K562 (cell line): ENCODE data around the gene ISCA1. TPM values are rescaled to one million over a fixed set of nuclear protein-coding genes. Genes with fewer than 3 reads are reported as not detected.

Source experiments
- CREM ChIP-seq: IDR thresholded peaks from 2 replicates; pipeline ENCODE4 v1.6.1; 2014; ENCODE audit warnings: antibody characterized with exemption, low read depth
- FOXK2 ChIP-seq, 2 experiments: fragments of 450-650 bp; IDR thresholded peaks in 1 of 2; conservative IDR thresholded peaks in 1 of 2; 2 replicates each; pipeline ENCODE4 v1.6.1; 2016; ENCODE audit warnings: low read depth in 2 of 2, mild to moderate bottlenecking in 1 of 2
- FOXM1 ChIP-seq, 2 experiments: fragments of 450-650 bp in 1 of 2; sonication (generic) in 1 of 2; formaldehyde crosslinking in 1 of 2; IDR thresholded peaks; 2 replicates each; pipeline versions ENCODE4 v1.6.1 to v1.9.0; 2017 to 2022; ENCODE audit warnings: low read depth in 2 of 2, mild to moderate bottlenecking in 2 of 2, missing genetic modification reagents in 1 of 2, moderate library complexity in 1 of 2
- GATA2 ChIP-seq: sonication (generic); formaldehyde crosslinking; IDR thresholded peaks from 2 replicates; pipeline ENCODE4 v1.4.0; 2020; ENCODE audit warnings: mild to moderate bottlenecking, missing genetic modification reagents
- IRF9 ChIP-seq: fragments of 450-650 bp; IDR thresholded peaks from 2 replicates; pipeline ENCODE4 v1.6.1; 2016; ENCODE audit warnings: missing biosample characterization, missing genetic modification characterization
- KAT8 ChIP-seq: fragments of 450-650 bp; IDR thresholded peaks from 2 replicates; pipeline ENCODE4 v1.6.1; 2016; ENCODE audit warnings: low read depth, mild to moderate bottlenecking
- NR2C1 ChIP-seq, 2 experiments: fragments of 450-650 bp; IDR thresholded peaks; 2 replicates each; pipeline ENCODE4 v1.6.1; 2017; ENCODE audit warnings: mild to moderate bottlenecking in 2 of 2, antibody characterized with exemption in 1 of 2, inconsistent platforms in 1 of 2, missing compliant biosample characterization in 1 of 2, missing genetic modification characterization in 1 of 2
- PHF20 ChIP-seq: fragments of 450-650 bp; IDR thresholded peaks from 2 replicates; pipeline ENCODE4 v1.6.1; 2018; ENCODE audit not compliant: partially characterized antibody
- POLR2AphosphoS2 ChIP-seq: IDR thresholded peaks from 2 replicates; pipeline ENCODE4 v1.6.1; 2012; ENCODE audit warnings: low read length, improper control_type of control experiment
- RAD51 ChIP-seq: fragments of 450-650 bp; IDR thresholded peaks from 2 replicates; pipeline ENCODE4 v1.7.1; 2016; ENCODE audit warnings: low read depth, mild to moderate bottlenecking, borderline replicate concordance
- SP1 ChIP-seq: sonication (generic); formaldehyde crosslinking; IDR thresholded peaks from 2 replicates; pipeline ENCODE4 v1.8.1; 2022; ENCODE audit warnings: mild to moderate bottlenecking, missing genetic modification reagents
- SRF ChIP-seq, 2 experiments: fragments of 250-450, 450-650 bp in 1 of 2; sonication (Bioruptor Pico) in 1 of 2; sonication (generic) in 1 of 2; formaldehyde crosslinking; IDR thresholded peaks; 2 replicates each; pipeline versions ENCODE4 v1.5.0 to v1.5.1; 2020 to 2022; ENCODE audit warnings: mild to moderate bottlenecking in 1 of 2, missing genetic modification reagents in 1 of 2
- SUPT5H ChIP-seq: fragments of 450-650 bp; IDR thresholded peaks from 2 replicates; pipeline ENCODE4 v1.6.1; 2016
- TAF7 ChIP-seq: fragments of 450-650 bp; IDR thresholded peaks from 2 replicates; pipeline ENCODE4 v1.6.1; 2016; ENCODE audit warnings: missing genetic modification characterization, missing compliant biosample characterization
- THRA ChIP-seq: fragments of 450-650 bp; IDR thresholded peaks from 2 replicates; pipeline ENCODE4 v1.6.1; 2017; ENCODE audit warnings: mild to moderate bottlenecking, moderate library complexity
- ZNF224 ChIP-seq: sonication (generic); formaldehyde crosslinking; IDR thresholded peaks from 2 replicates; pipeline ENCODE4 v1.8.0; 2022; ENCODE audit warnings: mild to moderate bottlenecking, missing genetic modification reagents
- ZNF592 ChIP-seq: fragments of 450-650 bp; IDR thresholded peaks from 2 replicates; pipeline ENCODE4 v1.6.1; 2017; ENCODE audit warnings: antibody characterized with exemption, mild to moderate bottlenecking
- ZNF707 ChIP-seq: fragments of 250-450 bp; sonication (Bioruptor Pico); conservative IDR thresholded peaks from 2 replicates; pipeline ENCODE4 v1.8.0; 2022; ENCODE audit warnings: inconsistent platforms, mild to moderate bottlenecking, moderate library complexity
- polyA plus RNA-seq, 8 experiments: library from polyadenylated mRNA; depleted of rRNA in 4 of 8; stranded (reverse) in 5 of 8; unstranded in 3 of 8; fragments of >200 nt; fragmentation: Nextera tagmentation in 2 of 8; fragmentation: Illumina TruSeq in 1 of 8; extraction: Ambion mirVana in 2 of 8; extraction: Trizol in 1 of 8; gene quantifications; 2 replicates each; pipeline versions ENCODE4 v1.2.1 to v1.2.3, GENCODE V29; 2011 to 2014; ENCODE audit warnings: inconsistent platforms in 1 of 8, missing spikeins in 1 of 8
- total RNA-seq, 7 experiments: library from RNA; depleted of rRNA in 6 of 7; stranded (reverse); fragments of >200 nt in 6 of 7; fragmentation: Illumina TruSeq in 2 of 7; extraction: Trizol in 2 of 7; gene quantifications; 2 replicates each; pipeline versions ENCODE4 v1.2.1 to v1.2.3, GENCODE V29; 2011 to 2021; ENCODE audit warnings: low replicate concordance in 1 of 7
- TF ChIP-seq, protein P1 (sequence below): fragments of 450-650 bp; conservative IDR thresholded peaks from 2 replicates; pipeline ENCODE4 v1.6.1; 2016; ENCODE audit warnings: missing genetic modification characterization, low read depth, mild to moderate bottlenecking, control low read depth, missing compliant biosample characterization

The ISCA1 gene
- total and polyA plus RNA-seq, 9 of the 15 experiments (the other 6 are each of a cell fraction or from before 2014, with no cell fraction given): 6.5 to 27.1 (median 20.0) TPM

DNA sequence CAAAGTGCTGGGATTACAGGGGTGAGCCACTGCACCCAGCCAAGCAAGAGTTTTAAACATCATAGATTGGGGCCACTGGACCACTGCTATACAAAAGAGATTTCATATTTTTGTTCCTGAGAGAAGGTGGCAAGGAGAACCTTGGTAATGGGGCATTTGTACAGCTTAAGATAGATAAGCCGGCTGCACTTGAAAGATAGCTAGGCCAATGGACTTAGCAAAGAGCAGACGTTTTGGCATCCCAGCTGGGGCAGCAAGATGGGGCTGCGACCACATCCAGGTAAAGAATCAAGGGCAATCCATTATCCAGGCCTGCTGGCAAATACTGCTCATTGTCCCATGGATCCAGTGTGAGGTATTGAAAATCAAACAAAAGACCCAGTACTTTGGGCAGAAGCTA lies 3.9 kb upstream of the ISCA1 start (continued):
- TF ChIP-seq ZNF707 (CRISPR knock-in tag) (no peak), FOXK2 (conservative IDR thresholded peaks at IDR 0.05 in 1 of 2, IDR thresholded peaks at IDR 0.05 in 1 of 2; ENCODE audit: low read depth in 2 of 2) (no peak), IRF9 (tag) (no peak), ZNF224 (CRISPR knock-in tag) (no peak), KAT8 (no peak), SRF (CRISPR knock-in tag; IDR thresholded peaks at IDR 0.05) (no peak), NR2C1 (IDR thresholded peaks at IDR 0.05) (no peak), NR2C1 (tag; IDR thresholded peaks at IDR 0.05) (no peak), ZNF592 (peak; percentile 47; the same call in 1 of the 2 replicates), SP1 (no peak), GATA2 (CRISPR knock-in tag) (peak; percentile 29; the same call in 1 of the 2 replicates), THRA (no peak), CREM (0 out of 2 replicates have a peak, but pooled peaks have one; percentile 8), TAF7 (tag) (no peak), RAD51 (no peak), PHF20 (no peak), SUPT5H (no peak), FOXM1 (IDR thresholded peaks at IDR 0.05; ENCODE audit: low read depth) (peak; percentile 15; the same call in 1 of the 2 replicates), FOXM1 (CRISPR knock-in tag; IDR thresholded peaks at IDR 0.05; ENCODE audit: low read depth) (no peak), POLR2AphosphoS2 (no peak)
- TF ChIP-seq, protein P1, sequence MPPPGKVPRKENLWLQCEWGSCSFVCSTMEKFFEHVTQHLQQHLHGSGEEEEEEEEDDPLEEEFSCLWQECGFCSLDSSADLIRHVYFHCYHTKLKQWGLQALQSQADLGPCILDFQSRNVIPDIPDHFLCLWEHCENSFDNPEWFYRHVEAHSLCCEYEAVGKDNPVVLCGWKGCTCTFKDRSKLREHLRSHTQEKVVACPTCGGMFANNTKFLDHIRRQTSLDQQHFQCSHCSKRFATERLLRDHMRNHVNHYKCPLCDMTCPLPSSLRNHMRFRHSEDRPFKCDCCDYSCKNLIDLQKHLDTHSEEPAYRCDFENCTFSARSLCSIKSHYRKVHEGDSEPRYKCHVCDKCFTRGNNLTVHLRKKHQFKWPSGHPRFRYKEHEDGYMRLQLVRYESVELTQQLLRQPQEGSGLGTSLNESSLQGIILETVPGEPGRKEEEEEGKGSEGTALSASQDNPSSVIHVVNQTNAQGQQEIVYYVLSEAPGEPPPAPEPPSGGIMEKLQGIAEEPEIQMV: no peak
